K562 (cell line): ENCODE results near the gene CCDC85B. TPM values are rescaled to one million over a fixed set of nuclear protein-coding genes. Genes with fewer than 3 reads are reported as not detected.

Experiments used
- DMBX1 ChIP-seq: fragments of 250-450 bp; sonication (Bioruptor Pico); IDR thresholded peaks from 2 replicates; pipeline ENCODE4 v1.8.0; 2022; ENCODE audit warnings: inconsistent platforms, mild to moderate bottlenecking, moderate library complexity, borderline replicate concordance
- MYNN ChIP-seq, 2 experiments: sonication (generic); formaldehyde crosslinking in 1 of 2; IDR thresholded peaks; 2 replicates each; pipeline versions ENCODE4 v1.5.0 to v1.6.1; 2016 to 2020; ENCODE audit warnings: antibody characterized with exemption in 1 of 2, missing genetic modification reagents in 1 of 2
- PCBP2 ChIP-seq: fragments of 200-400 bp; formaldehyde crosslinking; IDR thresholded peaks from 2 replicates; pipeline ENCODE4 v1.6.1; 2018; ENCODE audit warnings: low read length, low read depth, mild to moderate bottlenecking, moderate library complexity; ENCODE audit not compliant: poor library complexity, severe bottlenecking
- RBBP5 ChIP-seq: fragments of 200-600 bp; sonication (generic); IDR thresholded peaks from 2 replicates; pipeline ENCODE4 v1.6.1; 2012; ENCODE audit warnings: borderline replicate concordance, mild to moderate bottlenecking, low read length, control low read depth, inconsistent platforms; ENCODE audit not compliant: insufficient read depth, poor library complexity, severe bottlenecking
- SRF ChIP-seq, 2 experiments: fragments of 250-450, 450-650 bp in 1 of 2; sonication (Bioruptor Pico) in 1 of 2; sonication (generic) in 1 of 2; formaldehyde crosslinking; IDR thresholded peaks; 2 replicates each; pipeline versions ENCODE4 v1.5.0 to v1.5.1; 2020 to 2022; ENCODE audit warnings: mild to moderate bottlenecking in 1 of 2, missing genetic modification reagents in 1 of 2
- polyA plus RNA-seq, 8 experiments: library from polyadenylated mRNA; depleted of rRNA in 4 of 8; stranded (reverse) in 5 of 8; unstranded in 3 of 8; fragments of >200 nt; fragmentation: Nextera tagmentation in 2 of 8; fragmentation: Illumina TruSeq in 1 of 8; extraction: Ambion mirVana in 2 of 8; extraction: Trizol in 1 of 8; gene quantifications; 2 replicates each; pipeline versions ENCODE4 v1.2.1 to v1.2.3, GENCODE V29; 2011 to 2014; ENCODE audit warnings: inconsistent platforms in 1 of 8, missing spikeins in 1 of 8
- total RNA-seq, 7 experiments: library from RNA; depleted of rRNA in 6 of 7; stranded (reverse); fragments of >200 nt in 6 of 7; fragmentation: Illumina TruSeq in 2 of 7; extraction: Trizol in 2 of 7; gene quantifications; 2 replicates each; pipeline versions ENCODE4 v1.2.1 to v1.2.3, GENCODE V29; 2011 to 2021; ENCODE audit warnings: low replicate concordance in 1 of 7
- TF ChIP-seq, protein P1 (sequence below): fragments of 150-350 bp; IDR thresholded peaks from 2 replicates; pipeline ENCODE4 v1.6.1; 2014; ENCODE audit warnings: low read depth, mild to moderate bottlenecking, low read length, borderline replicate concordance
- TF ChIP-seq, protein P2 (sequence below): sonication (generic); formaldehyde crosslinking; IDR thresholded peaks from 2 replicates; pipeline ENCODE4 v1.8.1; 2023; ENCODE audit warnings: mild to moderate bottlenecking, missing genetic modification reagents
- TF ChIP-seq, protein P3 (sequence below): fragments of 450-650 bp; IDR thresholded peaks from 2 replicates; pipeline ENCODE4 v1.6.1; 2016; ENCODE audit warnings: low read depth
- TF ChIP-seq, protein P4 (sequence below): fragments of 450-650 bp; formaldehyde crosslinking; IDR thresholded peaks from 2 replicates; pipeline ENCODE4 v1.4.0; 2020; ENCODE audit warnings: mild to moderate bottlenecking, moderate library complexity

CCDC85B gene
- total and polyA plus RNA-seq, 9 of the 15 experiments (the other 6 are each of a cell fraction or from before 2014, with no cell fraction given) = 0.14 to 138 (median 6.2) TPM

DNA sequence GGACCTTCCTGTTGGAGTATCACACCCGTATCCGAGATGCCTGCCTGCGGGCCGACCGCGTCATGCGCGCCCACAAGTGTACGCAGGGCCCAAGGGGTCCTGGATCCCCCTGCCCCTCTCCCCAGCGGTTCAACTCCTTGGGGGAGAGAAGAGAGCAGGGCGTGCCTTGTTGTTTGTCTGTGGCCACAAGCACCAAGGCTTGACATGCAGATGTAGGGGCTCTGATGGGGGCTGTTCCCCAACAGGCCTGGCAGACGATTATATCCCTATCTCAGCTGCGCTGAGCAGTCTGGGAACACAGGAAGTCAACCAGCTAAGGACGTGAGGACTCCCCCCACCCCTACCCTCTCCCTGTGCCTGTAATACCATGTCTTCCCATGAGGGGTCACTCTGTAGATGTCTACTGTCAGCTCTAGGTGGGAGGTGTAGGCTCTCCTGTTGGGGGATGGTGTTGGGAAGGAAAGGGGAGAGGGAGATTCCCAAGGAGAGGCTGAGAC is 39.3 kb upstream of the CCDC85B start (continued):
- TF ChIP-seq, protein P1, sequence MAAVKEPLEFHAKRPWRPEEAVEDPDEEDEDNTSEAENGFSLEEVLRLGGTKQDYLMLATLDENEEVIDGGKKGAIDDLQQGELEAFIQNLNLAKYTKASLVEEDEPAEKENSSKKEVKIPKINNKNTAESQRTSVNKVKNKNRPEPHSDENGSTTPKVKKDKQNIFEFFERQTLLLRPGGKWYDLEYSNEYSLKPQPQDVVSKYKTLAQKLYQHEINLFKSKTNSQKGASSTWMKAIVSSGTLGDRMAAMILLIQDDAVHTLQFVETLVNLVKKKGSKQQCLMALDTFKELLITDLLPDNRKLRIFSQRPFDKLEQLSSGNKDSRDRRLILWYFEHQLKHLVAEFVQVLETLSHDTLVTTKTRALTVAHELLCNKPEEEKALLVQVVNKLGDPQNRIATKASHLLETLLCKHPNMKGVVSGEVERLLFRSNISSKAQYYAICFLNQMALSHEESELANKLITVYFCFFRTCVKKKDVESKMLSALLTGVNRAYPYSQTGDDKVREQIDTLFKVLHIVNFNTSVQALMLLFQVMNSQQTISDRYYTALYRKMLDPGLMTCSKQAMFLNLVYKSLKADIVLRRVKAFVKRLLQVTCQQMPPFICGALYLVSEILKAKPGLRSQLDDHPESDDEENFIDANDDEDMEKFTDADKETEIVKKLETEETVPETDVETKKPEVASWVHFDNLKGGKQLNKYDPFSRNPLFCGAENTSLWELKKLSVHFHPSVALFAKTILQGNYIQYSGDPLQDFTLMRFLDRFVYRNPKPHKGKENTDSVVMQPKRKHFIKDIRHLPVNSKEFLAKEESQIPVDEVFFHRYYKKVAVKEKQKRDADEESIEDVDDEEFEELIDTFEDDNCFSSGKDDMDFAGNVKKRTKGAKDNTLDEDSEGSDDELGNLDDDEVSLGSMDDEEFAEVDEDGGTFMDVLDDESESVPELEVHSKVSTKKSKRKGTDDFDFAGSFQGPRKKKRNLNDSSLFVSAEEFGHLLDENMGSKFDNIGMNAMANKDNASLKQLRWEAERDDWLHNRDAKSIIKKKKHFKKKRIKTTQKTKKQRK = no peak
- no peak for TF ChIP-seq PCBP2
- TF ChIP-seq, protein P2, sequence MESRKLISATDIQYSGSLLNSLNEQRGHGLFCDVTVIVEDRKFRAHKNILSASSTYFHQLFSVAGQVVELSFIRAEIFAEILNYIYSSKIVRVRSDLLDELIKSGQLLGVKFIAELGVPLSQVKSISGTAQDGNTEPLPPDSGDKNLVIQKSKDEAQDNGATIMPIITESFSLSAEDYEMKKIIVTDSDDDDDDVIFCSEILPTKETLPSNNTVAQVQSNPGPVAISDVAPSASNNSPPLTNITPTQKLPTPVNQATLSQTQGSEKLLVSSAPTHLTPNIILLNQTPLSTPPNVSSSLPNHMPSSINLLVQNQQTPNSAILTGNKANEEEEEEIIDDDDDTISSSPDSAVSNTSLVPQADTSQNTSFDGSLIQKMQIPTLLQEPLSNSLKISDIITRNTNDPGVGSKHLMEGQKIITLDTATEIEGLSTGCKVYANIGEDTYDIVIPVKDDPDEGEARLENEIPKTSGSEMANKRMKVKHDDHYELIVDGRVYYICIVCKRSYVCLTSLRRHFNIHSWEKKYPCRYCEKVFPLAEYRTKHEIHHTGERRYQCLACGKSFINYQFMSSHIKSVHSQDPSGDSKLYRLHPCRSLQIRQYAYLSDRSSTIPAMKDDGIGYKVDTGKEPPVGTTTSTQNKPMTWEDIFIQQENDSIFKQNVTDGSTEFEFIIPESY (CRISPR knock-in tag) = no peak
- TF ChIP-seq DMBX1 (CRISPR knock-in tag) = no peak
- TF ChIP-seq, protein P3, sequence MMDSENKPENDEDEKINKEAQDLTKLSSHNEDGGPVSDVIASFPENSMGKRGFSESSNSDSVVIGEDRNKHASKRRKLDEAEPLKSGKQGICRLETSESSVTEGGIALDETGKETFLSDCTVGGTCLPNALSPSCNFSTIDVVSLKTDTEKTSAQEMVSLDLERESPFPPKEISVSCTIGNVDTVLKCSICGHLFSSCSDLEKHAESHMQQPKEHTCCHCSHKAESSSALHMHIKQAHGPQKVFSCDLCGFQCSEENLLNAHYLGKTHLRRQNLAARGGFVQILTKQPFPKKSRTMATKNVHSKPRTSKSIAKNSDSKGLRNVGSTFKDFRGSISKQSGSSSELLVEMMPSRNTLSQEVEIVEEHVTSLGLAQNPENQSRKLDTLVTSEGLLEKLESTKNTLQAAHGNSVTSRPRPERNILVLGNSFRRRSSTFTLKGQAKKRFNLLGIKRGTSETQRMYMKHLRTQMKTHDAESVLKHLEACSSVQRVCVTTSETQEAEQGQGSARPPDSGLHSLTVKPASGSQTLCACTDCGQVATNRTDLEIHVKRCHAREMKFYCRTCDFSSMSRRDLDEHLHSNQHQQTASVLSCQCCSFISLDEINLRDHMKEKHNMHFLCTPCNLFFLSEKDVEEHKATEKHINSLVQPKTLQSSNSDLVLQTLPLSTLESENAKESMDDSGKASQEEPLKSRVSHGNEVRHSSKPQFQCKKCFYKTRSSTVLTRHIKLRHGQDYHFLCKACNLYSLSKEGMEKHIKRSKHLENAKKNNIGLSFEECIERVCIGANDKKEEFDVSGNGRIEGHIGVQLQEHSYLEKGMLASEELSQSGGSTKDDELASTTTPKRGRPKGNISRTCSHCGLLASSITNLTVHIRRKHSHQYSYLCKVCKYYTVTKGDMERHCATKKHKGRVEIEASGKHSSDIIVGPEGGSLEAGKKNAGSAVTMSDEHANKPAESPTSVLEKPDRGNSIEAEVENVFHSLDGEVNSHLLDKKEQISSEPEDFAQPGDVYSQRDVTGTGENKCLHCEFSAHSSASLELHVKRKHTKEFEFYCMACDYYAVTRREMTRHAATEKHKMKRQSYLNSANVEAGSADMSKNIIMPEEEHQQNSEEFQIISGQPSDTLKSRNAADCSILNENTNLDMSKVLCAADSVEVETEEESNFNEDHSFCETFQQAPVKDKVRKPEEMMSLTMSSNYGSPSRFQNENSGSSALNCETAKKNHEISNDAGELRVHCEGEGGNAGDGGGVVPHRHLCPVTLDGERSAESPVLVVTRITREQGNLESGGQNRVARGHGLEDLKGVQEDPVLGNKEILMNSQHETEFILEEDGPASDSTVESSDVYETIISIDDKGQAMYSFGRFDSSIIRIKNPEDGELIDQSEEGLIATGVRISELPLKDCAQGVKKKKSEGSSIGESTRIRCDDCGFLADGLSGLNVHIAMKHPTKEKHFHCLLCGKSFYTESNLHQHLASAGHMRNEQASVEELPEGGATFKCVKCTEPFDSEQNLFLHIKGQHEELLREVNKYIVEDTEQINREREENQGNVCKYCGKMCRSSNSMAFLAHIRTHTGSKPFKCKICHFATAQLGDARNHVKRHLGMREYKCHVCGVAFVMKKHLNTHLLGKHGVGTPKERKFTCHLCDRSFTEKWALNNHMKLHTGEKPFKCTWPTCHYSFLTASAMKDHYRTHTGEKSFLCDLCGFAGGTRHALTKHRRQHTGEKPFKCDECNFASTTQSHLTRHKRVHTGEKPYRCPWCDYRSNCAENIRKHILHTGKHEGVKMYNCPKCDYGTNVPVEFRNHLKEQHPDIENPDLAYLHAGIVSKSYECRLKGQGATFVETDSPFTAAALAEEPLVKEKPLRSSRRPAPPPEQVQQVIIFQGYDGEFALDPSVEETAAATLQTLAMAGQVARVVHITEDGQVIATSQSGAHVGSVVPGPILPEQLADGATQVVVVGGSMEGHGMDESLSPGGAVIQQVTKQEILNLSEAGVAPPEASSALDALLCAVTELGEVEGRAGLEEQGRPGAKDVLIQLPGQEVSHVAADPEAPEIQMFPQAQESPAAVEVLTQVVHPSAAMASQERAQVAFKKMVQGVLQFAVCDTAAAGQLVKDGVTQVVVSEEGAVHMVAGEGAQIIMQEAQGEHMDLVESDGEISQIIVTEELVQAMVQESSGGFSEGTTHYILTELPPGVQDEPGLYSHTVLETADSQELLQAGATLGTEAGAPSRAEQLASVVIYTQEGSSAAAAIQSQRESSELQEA = no peak
- TF ChIP-seq MYNN (IDR thresholded peaks at IDR 0.05) = 0 out of 2 replicates have a peak, but pooled peaks have one; percentile 13
- no peak for TF ChIP-seq MYNN (CRISPR knock-in tag; IDR thresholded peaks at IDR 0.05)
- no peak for TF ChIP-seq SRF (CRISPR knock-in tag; IDR thresholded peaks at IDR 0.05)
- no peak for TF ChIP-seq RBBP5
- TF ChIP-seq, protein P4, sequence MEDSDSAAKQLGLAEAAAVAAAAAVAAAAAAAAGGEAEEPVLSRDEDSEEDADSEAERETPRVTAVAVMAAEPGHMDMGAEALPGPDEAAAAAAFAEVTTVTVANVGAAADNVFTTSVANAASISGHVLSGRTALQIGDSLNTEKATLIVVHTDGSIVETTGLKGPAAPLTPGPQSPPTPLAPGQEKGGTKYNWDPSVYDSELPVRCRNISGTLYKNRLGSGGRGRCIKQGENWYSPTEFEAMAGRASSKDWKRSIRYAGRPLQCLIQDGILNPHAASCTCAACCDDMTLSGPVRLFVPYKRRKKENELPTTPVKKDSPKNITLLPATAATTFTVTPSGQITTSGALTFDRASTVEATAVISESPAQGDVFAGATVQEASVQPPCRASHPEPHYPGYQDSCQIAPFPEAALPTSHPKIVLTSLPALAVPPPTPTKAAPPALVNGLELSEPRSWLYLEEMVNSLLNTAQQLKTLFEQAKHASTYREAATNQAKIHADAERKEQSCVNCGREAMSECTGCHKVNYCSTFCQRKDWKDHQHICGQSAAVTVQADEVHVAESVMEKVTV (CRISPR knock-in tag) = no peak
